GM12875 (cell line): ENCODE data around the gene MGAT4A.
"Not testable (repeated sequence)": the region's sequence is repeated elsewhere in the genome, so short reads cannot be mapped to it uniquely, and the experiment has no call there.

Source experiments
- H3K4me3 ChIP-seq: one replicate; pipeline ENCODE4 v1.5.1; 2011; ENCODE audit warnings: low read depth, low read length, control low read depth
- TF ChIP-seq, protein P1 (sequence below): IDR thresholded peaks from 2 replicates; pipeline ENCODE4 v1.5.1; 2011; ENCODE audit warnings: low read depth, mild to moderate bottlenecking, control low read depth, inconsistent platforms, low read length, moderate library complexity, borderline replicate concordance; ENCODE audit not compliant: insufficient read depth

Gene MGAT4A

DNA sequence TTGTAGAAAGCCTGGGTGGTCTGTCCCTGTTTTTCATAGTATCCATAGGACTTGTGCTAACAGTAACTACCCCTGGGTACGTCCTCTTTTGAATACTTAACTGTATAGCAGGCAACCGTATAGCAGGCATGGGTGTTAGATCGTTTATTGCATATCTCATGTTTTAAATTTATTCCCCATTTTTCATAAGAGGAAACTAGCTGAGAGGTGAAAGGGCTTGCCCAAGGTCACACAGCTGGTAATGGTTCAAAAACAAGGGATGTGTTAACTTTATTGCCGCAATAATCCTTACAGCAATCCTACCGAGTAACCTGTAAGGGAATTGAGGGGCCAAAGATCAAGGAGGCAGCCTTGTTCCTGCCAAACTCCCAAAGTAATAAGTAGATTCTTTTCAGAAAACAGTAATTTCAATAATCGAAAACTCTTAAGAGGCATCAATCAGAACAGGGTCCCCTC is 990 bp upstream of the MGAT4A start:
- TF ChIP-seq, protein P1, sequence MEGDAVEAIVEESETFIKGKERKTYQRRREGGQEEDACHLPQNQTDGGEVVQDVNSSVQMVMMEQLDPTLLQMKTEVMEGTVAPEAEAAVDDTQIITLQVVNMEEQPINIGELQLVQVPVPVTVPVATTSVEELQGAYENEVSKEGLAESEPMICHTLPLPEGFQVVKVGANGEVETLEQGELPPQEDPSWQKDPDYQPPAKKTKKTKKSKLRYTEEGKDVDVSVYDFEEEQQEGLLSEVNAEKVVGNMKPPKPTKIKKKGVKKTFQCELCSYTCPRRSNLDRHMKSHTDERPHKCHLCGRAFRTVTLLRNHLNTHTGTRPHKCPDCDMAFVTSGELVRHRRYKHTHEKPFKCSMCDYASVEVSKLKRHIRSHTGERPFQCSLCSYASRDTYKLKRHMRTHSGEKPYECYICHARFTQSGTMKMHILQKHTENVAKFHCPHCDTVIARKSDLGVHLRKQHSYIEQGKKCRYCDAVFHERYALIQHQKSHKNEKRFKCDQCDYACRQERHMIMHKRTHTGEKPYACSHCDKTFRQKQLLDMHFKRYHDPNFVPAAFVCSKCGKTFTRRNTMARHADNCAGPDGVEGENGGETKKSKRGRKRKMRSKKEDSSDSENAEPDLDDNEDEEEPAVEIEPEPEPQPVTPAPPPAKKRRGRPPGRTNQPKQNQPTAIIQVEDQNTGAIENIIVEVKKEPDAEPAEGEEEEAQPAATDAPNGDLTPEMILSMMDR: no peak
- peak overlapping the region; percentile 70 for H3K4me3 ChIP-seq

DNA sequence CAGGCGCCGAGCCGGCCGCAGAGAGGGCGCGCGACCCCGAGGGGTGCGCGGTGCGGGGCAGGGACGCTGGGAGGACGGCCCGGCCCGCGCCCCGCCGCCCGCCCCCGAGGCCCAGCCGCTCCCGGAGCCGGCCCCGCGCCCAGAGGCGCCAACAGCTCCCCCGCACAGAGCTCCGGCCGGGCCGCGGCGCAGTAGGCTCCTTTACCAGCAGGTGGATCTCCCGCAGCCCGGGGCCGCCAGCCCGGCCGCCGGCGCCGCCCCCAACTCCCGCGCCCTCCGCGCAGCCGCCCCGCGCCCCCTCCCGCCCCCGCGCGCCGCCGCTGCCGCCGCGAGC is 258 bp downstream of the MGAT4A start:
- TF ChIP-seq, protein P1: peak; percentile 49
- peak overlapping the region; percentile 66 for H3K4me3 ChIP-seq

DNA sequence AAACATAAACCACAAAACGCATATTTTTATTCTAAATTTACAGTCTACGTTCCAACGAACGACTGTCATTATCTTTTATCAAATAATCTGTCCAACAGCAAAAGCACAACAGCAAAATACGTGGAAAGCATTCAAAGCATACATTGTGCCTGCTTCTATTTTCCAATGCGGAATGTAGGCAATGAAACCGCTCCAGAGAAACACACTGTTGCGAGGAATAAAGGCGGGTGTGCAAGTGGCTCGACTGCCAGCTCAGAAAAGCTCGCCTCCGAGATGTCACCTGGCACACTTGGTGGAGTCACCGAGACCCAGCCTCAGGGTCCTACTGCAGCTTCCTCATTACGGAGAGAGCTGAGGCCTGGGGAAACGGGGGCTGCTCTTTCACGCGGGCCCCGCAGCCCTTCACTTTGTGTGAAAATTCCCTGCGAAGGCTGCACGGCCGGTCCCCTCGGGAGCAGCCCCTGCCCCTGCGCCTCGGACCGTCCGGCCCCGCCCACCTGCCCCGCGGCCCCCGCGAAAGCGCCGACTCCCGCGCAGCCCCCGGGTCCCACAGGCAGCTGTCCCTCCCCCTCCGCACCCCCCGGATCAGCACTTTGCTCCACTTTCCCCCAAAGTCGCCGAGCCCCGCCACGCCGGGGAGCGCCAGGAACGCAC is 752 bp downstream of the MGAT4A start:
- peak overlapping the region; percentile 66 for H3K4me3 ChIP-seq
- TF ChIP-seq, protein P1: no peak

DNA sequence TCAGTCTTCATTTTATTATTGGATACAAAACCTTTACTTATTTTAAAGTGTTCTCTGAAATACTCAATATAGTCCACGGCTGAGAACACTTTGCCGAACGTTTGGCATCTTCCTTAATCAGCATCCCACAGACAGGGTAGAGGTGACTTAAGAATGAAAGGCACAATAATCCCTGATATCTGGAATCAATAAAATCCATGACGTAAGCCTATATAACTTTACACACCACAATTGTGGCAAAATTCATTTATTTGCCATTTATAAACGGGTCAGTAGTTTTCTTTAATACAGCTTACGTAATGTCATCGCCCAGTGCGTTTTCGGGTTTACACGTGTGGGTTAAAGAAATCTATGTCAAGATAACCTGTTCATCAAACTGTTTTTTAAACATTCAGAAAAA is 1.3 kb downstream of the MGAT4A start:
- TF ChIP-seq, protein P1: no peak

DNA sequence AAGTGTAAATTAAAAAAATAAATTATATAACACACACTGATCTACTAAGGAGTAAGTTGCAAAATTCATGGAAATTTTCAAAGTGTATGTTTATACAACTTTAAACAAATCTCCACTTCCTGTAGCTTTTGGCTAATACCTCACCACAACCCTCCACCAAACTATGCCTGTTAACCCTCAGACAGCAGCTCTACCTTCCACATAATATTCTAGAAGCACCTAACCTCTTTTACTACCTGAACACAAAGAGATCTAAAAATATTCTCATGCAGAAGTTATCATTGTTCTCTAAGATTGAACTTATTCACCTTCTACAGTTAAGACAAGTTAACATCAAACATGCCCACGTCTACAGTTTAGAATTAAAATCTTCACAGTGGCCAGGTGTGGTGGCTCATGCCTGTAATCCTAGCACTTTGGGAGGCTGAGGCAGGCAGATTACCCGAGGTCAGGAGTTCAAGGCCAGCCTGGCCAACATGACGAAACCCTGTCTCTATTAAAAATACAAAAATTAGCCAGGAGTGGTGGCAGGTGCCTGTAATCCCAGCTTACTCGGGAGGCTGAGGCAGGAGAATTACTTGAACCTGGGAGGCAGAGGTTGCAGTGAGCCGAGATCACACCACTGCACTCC is 2.7 kb downstream of the MGAT4A start:
- not testable (repeated sequence) for H3K4me3 ChIP-seq

More for the DNA sequence above, 1.3 kb downstream of the MGAT4A start:
- no peak overlapping the region for H3K4me3 ChIP-seq

DNA sequence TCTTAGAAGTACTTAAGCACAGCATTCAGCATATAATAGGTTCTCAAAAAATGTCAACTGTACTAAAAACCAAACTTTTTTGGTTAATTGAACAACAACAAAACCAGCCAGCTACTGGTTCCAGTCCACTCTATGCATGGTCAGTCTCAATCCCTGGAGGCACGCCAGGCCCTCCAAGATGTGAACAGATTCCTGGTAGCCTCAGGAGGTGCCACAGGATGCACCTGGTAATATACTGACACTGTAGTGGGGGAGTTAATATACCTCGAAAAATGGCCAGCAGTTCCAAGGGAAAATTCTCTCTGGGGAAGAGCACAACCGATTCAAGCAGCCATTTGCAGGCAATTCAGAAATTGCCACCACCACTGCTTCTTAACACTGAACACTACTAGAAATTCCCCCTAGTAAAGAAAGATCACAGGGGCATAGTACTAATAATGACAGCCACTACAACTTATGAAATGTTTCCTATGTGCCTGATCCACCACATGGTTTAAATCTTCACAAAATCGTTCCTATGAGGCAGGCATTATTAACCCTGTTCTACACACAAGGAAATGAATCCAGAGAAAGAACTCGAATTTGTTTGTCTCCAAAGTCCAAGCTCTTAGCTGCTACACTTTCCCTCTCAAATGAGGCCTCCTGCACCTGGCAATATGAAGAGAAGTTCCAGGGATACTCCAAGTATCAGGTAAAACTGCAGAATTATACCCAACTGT is 3.4 kb downstream of the MGAT4A start:
- H3K4me3 ChIP-seq: no peak overlapping the region
- TF ChIP-seq, protein P1: no peak

DNA sequence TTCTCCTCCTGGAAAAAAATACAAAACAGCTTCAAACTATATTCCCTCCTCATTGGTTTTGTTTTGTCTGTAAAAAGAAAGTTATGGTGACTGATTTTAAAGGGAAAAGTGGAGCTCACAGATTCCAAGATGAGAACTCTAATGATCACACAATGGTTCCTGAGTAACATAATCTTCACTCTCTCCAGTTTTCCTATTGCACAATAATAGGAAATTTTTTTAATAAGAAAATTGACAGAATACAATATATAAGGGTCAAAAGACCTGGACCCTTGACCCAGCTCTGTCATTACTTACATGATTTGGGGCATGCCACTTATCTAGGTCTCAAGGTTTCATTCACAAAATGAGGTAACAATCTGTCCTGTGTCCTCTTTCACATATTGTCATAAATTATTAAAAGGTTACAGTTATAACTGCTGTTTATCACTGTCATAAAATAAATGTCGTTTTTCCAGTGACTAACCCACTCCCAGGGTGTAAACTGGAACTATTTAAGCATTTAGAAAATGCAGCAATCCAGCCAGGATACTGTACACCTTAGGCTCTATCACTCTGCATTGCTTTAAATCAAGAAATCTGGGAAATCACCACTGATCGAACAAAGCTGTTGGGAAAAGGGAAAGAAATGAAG is 4.1 kb downstream of the MGAT4A start:
- H3K4me3 ChIP-seq: no peak overlapping the region

More for the DNA sequence above, 4.1 kb downstream of the MGAT4A start:
- TF ChIP-seq, protein P1: no peak
